ENCODE measurements around the gene CDC23. TPM values are rescaled to one million over a fixed set of nuclear protein-coding genes. Genes with fewer than 3 reads are reported as not detected.

Gene CDC23
- total and polyA plus RNA-seq, 2 of the 8 experiments (the other 6 are each of a cell fraction or from before 2014, with no cell fraction given), result 32.6 to 45.7 TPM

DNA sequence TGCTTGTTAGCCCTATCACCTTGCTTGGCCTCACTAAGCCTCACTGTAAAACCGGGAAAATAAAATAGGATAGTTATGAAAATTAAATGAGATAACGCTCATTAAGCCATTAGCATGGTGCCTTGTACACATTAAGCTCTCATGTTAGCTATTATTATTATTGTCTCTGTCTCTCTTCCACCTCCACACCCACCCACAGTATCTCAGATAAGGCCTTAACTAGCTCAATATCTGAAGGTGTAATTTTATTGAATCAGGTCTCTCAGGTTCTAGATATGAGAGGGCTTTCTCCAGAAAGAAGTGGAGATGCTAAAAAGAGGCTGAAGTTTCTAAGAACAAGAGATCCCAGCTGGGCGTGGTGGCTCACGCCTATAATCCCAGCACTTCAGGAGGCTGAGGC is 33.7 kb upstream of the CDC23 start (continued):
- TF ChIP-seq BACH1 (IDR thresholded peaks at IDR 0.05; ENCODE audit: low read length), result no peak
